GM03348 (cell line): ENCODE results near the gene HTR6.
A peak's percentile ranks its signal among the peaks of the same experiment; 100 is the strongest.
"Not testable (repeated sequence)": the region's sequence is repeated elsewhere in the genome, so short reads cannot be mapped to it uniquely, and the experiment has no call there.

Experiments
- DNase-seq: peaks from one replicate; pipeline ENCODE4 v3.0.0; 2012; ENCODE audit warnings: low spot score

Gene HTR6

GRCh38 chr1:19664453-19665185 lies at the start of gene HTR6:
HTR6 (plus strand) TSS chr1:19664875; CDS start chr1:19665754, 879 bp downstream.
- DNase-seq = peak; percentile 77

DNA sequence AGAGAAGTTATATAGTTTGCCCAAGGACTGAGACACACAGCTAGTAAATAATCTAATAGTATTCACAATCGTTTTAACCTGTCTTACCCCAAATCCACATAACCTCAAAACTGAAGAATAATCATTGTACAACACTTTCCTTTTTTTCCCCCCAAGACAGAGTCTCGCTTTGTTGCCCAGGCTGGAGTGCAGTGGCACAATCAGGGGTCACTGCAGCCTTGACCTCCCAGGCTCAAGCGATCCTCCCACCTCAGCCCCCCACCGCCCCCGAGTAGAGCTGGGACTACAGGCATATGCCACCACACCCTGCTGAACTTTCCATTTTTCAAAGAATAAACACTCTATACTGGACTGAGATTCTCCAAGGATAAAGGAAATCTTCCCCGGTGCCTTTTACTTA lies 49.2 kb upstream of the HTR6 start:
- no peak for DNase-seq

GRCh38 chr1:19616489-19616888 lies 48.2 kb upstream of the HTR6 start:
- DNase-seq = peak; percentile 31

DNA sequence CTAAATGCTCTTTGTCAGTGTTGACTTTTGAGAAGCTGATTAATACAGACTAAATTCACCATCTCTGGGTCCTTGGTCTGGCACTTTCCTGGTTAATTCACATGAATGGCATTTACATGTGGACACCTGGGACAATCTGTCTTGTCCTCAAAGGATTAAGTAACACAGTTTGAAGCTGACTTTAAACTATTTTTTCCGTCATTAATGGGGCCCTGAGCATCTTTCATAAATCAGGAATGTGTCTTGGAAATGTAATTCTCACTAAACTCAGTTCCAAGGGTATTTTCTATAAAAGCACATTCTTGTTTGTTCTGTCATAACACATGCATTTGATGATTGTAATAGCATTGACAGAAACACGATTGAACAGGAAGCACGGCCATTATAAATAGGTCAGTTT lies 47.3 kb upstream of the HTR6 start:
- DNase-seq = peak; percentile 21

- no peak for DNase-seq
These were observed 46.2 kb upstream of the HTR6 start for GRCh38 chr1:19618428-19618827.

- DNase-seq = no peak
These were observed 44.8 kb upstream of the HTR6 start for GRCh38 chr1:19619697-19620384.

- DNase-seq = peak; percentile 59
These were observed 43.9 kb upstream of the HTR6 start for GRCh38 chr1:19620786-19621185.

DNA sequence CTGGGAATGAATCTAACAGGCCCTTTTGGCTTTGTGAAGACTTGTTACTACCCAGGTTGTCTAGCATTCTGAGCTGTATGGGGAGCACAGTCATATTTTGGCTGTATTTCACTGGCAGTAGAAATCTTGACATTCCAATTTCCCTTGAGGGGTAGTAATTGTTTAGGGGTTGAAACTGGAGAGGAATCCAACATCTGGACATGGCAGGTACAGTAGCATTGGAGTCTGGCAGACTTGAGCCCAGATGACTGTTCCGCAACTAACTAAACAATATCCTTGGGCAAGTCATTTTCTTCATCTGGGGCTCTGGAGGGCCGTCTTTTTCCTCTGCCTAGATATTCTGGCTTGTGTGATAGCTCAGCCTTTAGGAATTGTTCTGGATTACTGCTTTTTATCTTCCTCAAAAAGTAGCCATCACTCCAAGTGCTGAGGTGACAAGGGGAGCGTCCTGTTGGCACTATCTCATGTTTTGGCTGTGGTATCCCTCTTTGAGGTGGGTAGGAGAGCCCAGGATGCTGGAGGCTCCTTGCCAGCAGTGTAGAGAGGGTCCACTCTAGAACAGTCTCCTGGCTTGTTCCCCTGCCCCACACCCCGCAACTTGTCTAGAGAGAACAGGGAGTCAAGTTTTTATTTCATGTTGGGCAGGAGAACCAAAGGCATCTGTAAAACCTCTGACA lies 43.3 kb upstream of the HTR6 start:
- peak; percentile 27 for DNase-seq

GRCh38 chr1:19622204-19622603 lies 42.5 kb upstream of the HTR6 start:
- DNase-seq = peak; percentile 72

GRCh38 chr1:19623523-19623922 lies 41.2 kb upstream of the HTR6 start:
- DNase-seq = no peak

DNA sequence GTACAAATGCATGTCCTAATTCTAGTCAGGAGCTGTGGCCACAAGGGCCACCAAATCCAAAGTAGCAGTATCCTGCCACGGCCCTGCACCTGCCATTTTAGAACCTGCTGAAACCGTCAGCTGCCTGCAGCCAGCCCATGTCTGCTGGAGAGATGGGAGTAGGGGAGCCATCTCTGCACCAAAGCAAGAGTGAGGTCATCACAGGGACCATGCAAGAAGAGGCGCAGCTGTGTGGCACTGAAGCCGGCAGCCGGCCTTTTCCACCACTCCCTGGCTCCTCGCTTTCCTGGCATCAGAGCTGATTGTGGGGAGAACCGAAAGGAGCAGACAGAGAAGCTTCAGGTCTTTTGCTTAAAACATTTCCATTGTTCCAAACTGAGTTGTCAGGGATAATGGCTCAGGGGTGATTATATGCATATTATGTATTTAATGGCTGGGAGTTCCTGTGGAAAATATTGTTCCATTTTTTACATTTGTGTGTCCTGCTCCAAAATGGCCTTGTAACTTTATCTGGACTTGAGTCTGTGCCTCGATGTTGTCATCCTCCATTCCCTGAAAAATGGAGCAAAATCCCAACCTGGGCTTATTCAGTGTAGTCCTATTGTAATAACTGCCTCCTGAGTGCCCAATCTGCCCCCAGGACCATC lies 39.3 kb upstream of the HTR6 start:
- no peak for DNase-seq

DNA sequence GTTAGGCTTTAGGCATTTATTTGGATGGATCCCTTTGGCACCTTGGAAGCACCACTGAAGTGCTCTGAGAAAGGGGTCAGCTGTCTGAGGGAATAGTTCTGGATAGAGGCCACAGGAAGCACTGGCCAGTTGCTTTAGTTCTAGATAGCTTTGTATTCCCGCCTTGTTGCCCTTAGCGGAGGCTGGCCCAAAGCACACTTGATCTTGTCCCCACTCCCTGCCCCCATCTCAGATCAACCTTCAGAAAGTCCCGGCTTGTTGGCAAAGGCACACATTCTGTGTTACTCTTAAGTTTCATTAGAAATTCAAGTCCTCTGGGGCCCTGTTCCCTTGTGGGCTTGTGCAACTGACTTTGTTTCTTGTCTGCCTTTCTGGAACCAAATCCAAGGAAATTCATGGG lies 35.8 kb upstream of the HTR6 start:
- DNase-seq = no peak

GRCh38 chr1:19629357-19629756 lies 35.3 kb upstream of the HTR6 start:
- DNase-seq = no peak

DNA sequence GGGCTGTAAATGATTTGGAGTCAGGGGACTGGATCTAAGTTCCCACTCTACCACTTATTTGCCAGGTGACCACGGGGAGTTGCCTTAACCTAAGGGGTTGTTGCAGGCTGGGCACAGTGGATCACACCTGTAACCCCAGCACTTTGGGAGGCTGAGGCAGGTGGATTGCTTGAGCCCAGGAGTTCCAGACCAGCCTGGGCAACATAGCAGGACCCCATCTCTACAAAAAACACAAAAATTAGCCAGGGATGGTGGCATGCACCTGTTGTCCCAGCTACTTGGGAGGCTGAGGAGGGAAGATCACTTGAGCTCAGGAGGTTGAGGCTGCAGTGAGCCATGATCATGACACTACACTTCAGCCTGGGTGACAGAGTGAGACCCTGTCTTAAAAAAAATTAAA lies 34.5 kb upstream of the HTR6 start:
- DNase-seq = not testable (repeated sequence)

- no peak for DNase-seq
These were observed 33.8 kb upstream of the HTR6 start for GRCh38 chr1:19630720-19631395.

DNA sequence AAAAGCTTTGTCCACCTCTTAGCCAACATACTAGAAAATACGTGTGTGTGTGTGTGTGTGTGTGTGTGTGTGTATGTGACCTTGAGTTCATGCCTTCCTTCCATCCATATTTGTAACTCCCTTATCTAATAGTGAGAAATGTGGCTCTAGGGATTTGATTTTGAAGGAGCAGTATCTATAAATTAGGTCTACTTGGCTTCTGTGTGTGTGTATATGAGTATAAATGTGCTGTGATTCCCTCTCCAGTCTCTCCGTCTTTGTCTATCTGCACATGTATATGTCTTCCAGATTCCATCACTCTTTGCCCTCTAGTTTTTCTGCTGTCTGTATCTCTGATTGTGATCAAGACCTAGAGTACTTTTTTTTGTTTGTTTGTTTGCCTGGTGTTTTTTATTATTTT lies 32.5 kb upstream of the HTR6 start:
- DNase-seq = no peak

DNA sequence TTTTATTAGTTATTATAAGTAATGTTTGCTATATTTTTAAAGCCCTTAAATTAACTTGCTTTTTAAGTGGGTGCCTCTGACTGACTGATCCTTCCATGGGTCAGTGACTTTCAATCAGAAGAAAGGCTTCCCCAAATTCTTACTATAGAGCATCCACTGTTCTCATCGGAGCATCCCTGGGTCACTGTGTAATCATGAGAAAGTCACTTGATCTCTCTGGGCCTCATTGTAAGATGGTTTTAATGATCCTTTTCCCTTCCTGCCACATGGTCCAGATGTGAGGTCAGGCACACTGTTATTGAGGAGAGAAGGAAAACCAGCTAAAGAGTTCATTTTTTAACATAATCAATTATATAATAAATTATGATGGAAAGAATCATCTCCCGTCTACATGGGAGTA lies 31.6 kb upstream of the HTR6 start:
- no peak for DNase-seq

GRCh38 chr1:19635064-19635463 lies 29.6 kb upstream of the HTR6 start:
- not testable (repeated sequence) for DNase-seq

- peak; percentile 30 for DNase-seq
These were observed 29.0 kb upstream of the HTR6 start for GRCh38 chr1:19635646-19636045.

GRCh38 chr1:19636065-19636464 lies 28.6 kb upstream of the HTR6 start:
- DNase-seq = no peak

GRCh38 chr1:19636749-19637148 lies 27.9 kb upstream of the HTR6 start:
- DNase-seq = not testable (repeated sequence)

GRCh38 chr1:19637606-19638005 lies 27.1 kb upstream of the HTR6 start:
- no peak for DNase-seq
